WTC11 (cell line): ENCODE data around the gene PBX3.
A peak's percentile ranks its signal among the peaks of the same experiment; 100 is the strongest.

Source experiments
- CTCF ChIP-seq: fragments of 200-600 bp; IDR thresholded peaks from 2 replicates; pipeline ENCODE4 v1.8.0; 2022; ENCODE audit warnings: antibody characterized with exemption
- ESRRA ChIP-seq: sonication (generic); formaldehyde crosslinking; IDR thresholded peaks from 2 replicates; pipeline ENCODE4 v1.8.1; 2022; ENCODE audit warnings: mild to moderate bottlenecking, missing genetic modification reagents, borderline replicate concordance
- FOXJ3 ChIP-seq: sonication (generic); formaldehyde crosslinking; IDR thresholded peaks from 2 replicates; pipeline ENCODE4 v1.9.0; 2021; ENCODE audit warnings: missing genetic modification reagents, mild to moderate bottlenecking, borderline replicate concordance
- NFE2L1 ChIP-seq: sonication (generic); formaldehyde crosslinking; IDR thresholded peaks from 2 replicates; pipeline ENCODE4 v1.8.1; 2023; ENCODE audit warnings: missing genetic modification reagents
- NR3C1 ChIP-seq: sonication (generic); formaldehyde crosslinking; conservative IDR thresholded peaks from 2 replicates; pipeline ENCODE4 v1.8.1; 2023; ENCODE audit warnings: low read depth, mild to moderate bottlenecking, missing genetic modification reagents
- RELA ChIP-seq: sonication (generic); formaldehyde crosslinking; IDR thresholded peaks from 2 replicates; pipeline ENCODE4 v1.8.1; 2022; ENCODE audit warnings: missing genetic modification reagents, mild to moderate bottlenecking, borderline replicate concordance
- SP1 ChIP-seq: sonication (generic); formaldehyde crosslinking; conservative IDR thresholded peaks from 2 replicates; pipeline ENCODE4 v1.8.1; 2022; ENCODE audit warnings: missing genetic modification reagents
- TEAD1 ChIP-seq: sonication (generic); formaldehyde crosslinking; IDR thresholded peaks from 2 replicates; pipeline ENCODE4 v1.8.0; 2022; ENCODE audit warnings: mild to moderate bottlenecking, missing genetic modification reagents
- ZBTB21 ChIP-seq: sonication (generic); formaldehyde crosslinking; IDR thresholded peaks from 2 replicates; pipeline ENCODE4 v1.8.1; 2023; ENCODE audit warnings: mild to moderate bottlenecking, missing genetic modification reagents, borderline replicate concordance
- ZNF232 ChIP-seq: sonication (generic); formaldehyde crosslinking; IDR thresholded peaks from 2 replicates; pipeline ENCODE4 v1.8.0; 2022; ENCODE audit warnings: mild to moderate bottlenecking, missing genetic modification reagents
- TF ChIP-seq, protein P1 (sequence below): sonication (generic); formaldehyde crosslinking; IDR thresholded peaks from 2 replicates; pipeline ENCODE4 v1.8.1; 2023; ENCODE audit warnings: mild to moderate bottlenecking, moderate library complexity, missing genetic modification reagents
- TF ChIP-seq, protein P2 (sequence below): sonication (generic); formaldehyde crosslinking; IDR thresholded peaks from 2 replicates; pipeline ENCODE4 v1.8.1; 2023; ENCODE audit warnings: mild to moderate bottlenecking, missing genetic modification reagents
- TF ChIP-seq, protein P3 (sequence below): sonication (generic); formaldehyde crosslinking; IDR thresholded peaks from 2 replicates; pipeline ENCODE4 v1.8.0; 2022; ENCODE audit warnings: mild to moderate bottlenecking, missing genetic modification reagents

DNA sequence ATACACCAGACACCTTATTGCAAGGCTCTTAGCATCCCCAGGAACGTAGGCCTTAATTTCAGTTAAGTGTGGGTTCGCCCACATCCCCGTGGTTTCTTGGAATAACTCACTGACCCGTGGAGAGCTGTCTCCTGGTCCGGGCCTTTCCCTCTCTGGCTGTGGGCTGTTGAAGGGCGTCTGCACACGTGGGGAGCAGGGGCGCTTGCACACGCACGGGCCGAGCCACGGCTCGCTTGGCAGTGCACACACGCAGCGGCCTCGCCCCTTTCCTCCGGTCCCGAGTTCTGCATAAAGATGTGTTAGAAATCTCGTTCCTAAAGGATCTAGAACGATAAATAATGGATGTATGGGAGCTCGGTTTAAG, 141.9 kb downstream of the PBX3 start:
- TF ChIP-seq SP1 (CRISPR knock-in tag) (no peak), ESRRA (CRISPR knock-in tag) (no peak), CTCF (no peak), TEAD1 (no peak), RELA (CRISPR knock-in tag) (no peak), ZNF232 (CRISPR knock-in tag) (no peak), NFE2L1 (CRISPR knock-in tag) (no peak), FOXJ3 (CRISPR knock-in tag) (no peak), ZBTB21 (CRISPR knock-in tag) (no peak), NR3C1 (no peak)
- TF ChIP-seq, protein P1, sequence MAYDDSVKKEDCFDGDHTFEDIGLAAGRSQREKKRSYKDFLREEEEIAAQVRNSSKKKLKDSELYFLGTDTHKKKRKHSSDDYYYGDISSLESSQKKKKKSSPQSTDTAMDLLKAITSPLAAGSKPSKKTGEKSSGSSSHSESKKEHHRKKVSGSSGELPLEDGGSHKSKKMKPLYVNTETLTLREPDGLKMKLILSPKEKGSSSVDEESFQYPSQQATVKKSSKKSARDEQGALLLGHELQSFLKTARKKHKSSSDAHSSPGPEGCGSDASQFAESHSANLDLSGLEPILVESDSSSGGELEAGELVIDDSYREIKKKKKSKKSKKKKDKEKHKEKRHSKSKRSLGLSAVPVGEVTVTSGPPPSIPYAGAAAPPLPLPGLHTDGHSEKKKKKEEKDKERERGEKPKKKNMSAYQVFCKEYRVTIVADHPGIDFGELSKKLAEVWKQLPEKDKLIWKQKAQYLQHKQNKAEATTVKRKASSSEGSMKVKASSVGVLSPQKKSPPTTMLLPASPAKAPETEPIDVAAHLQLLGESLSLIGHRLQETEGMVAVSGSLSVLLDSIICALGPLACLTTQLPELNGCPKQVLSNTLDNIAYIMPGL: no peak
- TF ChIP-seq, protein P2, sequence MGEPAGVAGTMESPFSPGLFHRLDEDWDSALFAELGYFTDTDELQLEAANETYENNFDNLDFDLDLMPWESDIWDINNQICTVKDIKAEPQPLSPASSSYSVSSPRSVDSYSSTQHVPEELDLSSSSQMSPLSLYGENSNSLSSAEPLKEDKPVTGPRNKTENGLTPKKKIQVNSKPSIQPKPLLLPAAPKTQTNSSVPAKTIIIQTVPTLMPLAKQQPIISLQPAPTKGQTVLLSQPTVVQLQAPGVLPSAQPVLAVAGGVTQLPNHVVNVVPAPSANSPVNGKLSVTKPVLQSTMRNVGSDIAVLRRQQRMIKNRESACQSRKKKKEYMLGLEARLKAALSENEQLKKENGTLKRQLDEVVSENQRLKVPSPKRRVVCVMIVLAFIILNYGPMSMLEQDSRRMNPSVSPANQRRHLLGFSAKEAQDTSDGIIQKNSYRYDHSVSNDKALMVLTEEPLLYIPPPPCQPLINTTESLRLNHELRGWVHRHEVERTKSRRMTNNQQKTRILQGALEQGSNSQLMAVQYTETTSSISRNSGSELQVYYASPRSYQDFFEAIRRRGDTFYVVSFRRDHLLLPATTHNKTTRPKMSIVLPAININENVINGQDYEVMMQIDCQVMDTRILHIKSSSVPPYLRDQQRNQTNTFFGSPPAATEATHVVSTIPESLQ: no peak
- TF ChIP-seq, protein P3, sequence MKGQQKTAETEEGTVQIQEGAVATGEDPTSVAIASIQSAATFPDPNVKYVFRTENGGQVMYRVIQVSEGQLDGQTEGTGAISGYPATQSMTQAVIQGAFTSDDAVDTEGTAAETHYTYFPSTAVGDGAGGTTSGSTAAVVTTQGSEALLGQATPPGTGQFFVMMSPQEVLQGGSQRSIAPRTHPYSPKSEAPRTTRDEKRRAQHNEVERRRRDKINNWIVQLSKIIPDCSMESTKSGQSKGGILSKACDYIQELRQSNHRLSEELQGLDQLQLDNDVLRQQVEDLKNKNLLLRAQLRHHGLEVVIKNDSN (CRISPR knock-in tag): 0 out of 2 replicates have a peak, but pooled peaks have one; percentile 19
